GM12874 (cell line): ENCODE results near the gene ZNF80.

Experiments used
- CTCF ChIP-seq: IDR thresholded peaks from 2 replicates; pipeline ENCODE4 v1.5.1; 2011; ENCODE audit warnings: low read depth, mild to moderate bottlenecking, control low read depth, low read length, moderate library complexity; ENCODE audit not compliant: insufficient read depth

ZNF80 gene

GRCh38 chr3:114231616-114232015 lies 5.8 kb downstream of the ZNF80 start:
- TF ChIP-seq CTCF, result no peak

GRCh38 chr3:114227076-114227475 lies 10.3 kb downstream of the ZNF80 start:
- no peak for TF ChIP-seq CTCF

GRCh38 chr3:114226313-114226712 lies 11.1 kb downstream of the ZNF80 start:
- TF ChIP-seq CTCF, result no peak

GRCh38 chr3:114223143-114223542 lies 14.2 kb downstream of the ZNF80 start:
- TF ChIP-seq CTCF, result no peak

- no peak for TF ChIP-seq CTCF
These were observed 15.5 kb downstream of the ZNF80 start for GRCh38 chr3:114221881-114222264.

- TF ChIP-seq CTCF, result no peak
These were observed 16.1 kb downstream of the ZNF80 start for GRCh38 chr3:114221165-114221880.

GRCh38 chr3:114219741-114220140 lies 17.6 kb downstream of the ZNF80 start:
- no peak for TF ChIP-seq CTCF
